HG03196 (cell line): ENCODE measurements around the gene FAM107B.
"Not testable (repeated sequence)": the region's sequence is repeated elsewhere in the genome, so short reads cannot be mapped to it uniquely, and the experiment has no call there.

Experiments
- ATAC-seq: cut with Tn5 transposase; IDR thresholded peaks from one replicate; pipeline ENCODE4 v1.9.1; 2021; ENCODE audit not compliant: unreplicated experiment

FAM107B gene

GRCh38 chr10:14604181-14605142 is 170.2 kb downstream of the FAM107B start:
- peak; percentile 45 for ATAC-seq

- ATAC-seq, result no peak
These were observed 171.1 kb downstream of the FAM107B start for GRCh38 chr10:14603534-14604102.

GRCh38 chr10:14602807-14603533 is 171.7 kb downstream of the FAM107B start:
- ATAC-seq, result no peak

- ATAC-seq, result peak; percentile 38
These were observed 172.6 kb downstream of the FAM107B start for GRCh38 chr10:14601872-14602725.

GRCh38 chr10:14601326-14601725 is 173.4 kb downstream of the FAM107B start:
- no peak for ATAC-seq

GRCh38 chr10:14600065-14600464 is 174.6 kb downstream of the FAM107B start:
- no peak for ATAC-seq

GRCh38 chr10:14598809-14599764 is 175.6 kb downstream of the FAM107B start:
- ATAC-seq, result no peak

GRCh38 chr10:14595526-14596182 is 179.0 kb downstream of the FAM107B start:
- no peak for ATAC-seq

- ATAC-seq, result no peak
These were observed 179.7 kb downstream of the FAM107B start for GRCh38 chr10:14594878-14595525.

- ATAC-seq, result no peak
These were observed 180.9 kb downstream of the FAM107B start for GRCh38 chr10:14593806-14594205.

- ATAC-seq, result no peak
These were observed 182.1 kb downstream of the FAM107B start for GRCh38 chr10:14592566-14592965.

- no peak for ATAC-seq
These were observed 182.7 kb downstream of the FAM107B start for GRCh38 chr10:14592026-14592425.

GRCh38 chr10:14588938-14589294 is 185.8 kb downstream of the FAM107B start:
- not testable (repeated sequence) for ATAC-seq

GRCh38 chr10:14588084-14588937 is 186.4 kb downstream of the FAM107B start:
- ATAC-seq, result peak; percentile 49

GRCh38 chr10:14587540-14588083 is 187.1 kb downstream of the FAM107B start:
- no peak for ATAC-seq

GRCh38 chr10:14586901-14587300 is 187.8 kb downstream of the FAM107B start:
- ATAC-seq, result no peak
